SK-N-MC (cell line): ENCODE results near the gene NEK3.

ENCODE experiments used
- DNase-seq: peaks from one replicate; pipeline ENCODE4 v3.0.0-alpha.2; 2011; ENCODE audit warnings: low read depth, low spot score
- H3K27ac ChIP-seq: fragments of 200-600 bp; sonication (generic); 2 replicates; pipeline ENCODE4 v1.5.1; 2016; ENCODE audit warnings: mixed run types
- H3K36me3 ChIP-seq: fragments of 200-600 bp; sonication (generic); 2 replicates; pipeline ENCODE4 v1.6.1; 2017; ENCODE audit warnings: antibody characterized with exemption, low read length, mixed read lengths; ENCODE audit not compliant: insufficient read depth
- H3K4me3 ChIP-seq: fragments of 200-600 bp; sonication (generic); 2 replicates; pipeline ENCODE4 v1.5.1; 2016
- H3K9ac ChIP-seq: fragments of 200-600 bp; sonication (generic); 2 replicates; pipeline ENCODE4 v1.8.0; 2017; ENCODE audit warnings: mixed run types, mixed read lengths; ENCODE audit not compliant: insufficient read length
- H3K9me3 ChIP-seq: fragments of 200-600 bp; sonication (generic); 2 replicates; pipeline ENCODE4 v1.6.1; 2017; ENCODE audit warnings: low read depth, mild to moderate bottlenecking, antibody characterized with exemption, low read length, moderate library complexity, mixed read lengths
- EZH2 ChIP-seq: fragments of 200-600 bp; sonication (generic); IDR thresholded peaks from one replicate; pipeline ENCODE4 v1.6.1; 2017; ENCODE audit warnings: antibody characterized with exemption
- FOXP2 ChIP-seq: optimal IDR thresholded peaks from 2 replicates; pipeline ENCODE3; 2011; ENCODE audit warnings: mild to moderate bottlenecking, moderate library complexity; ENCODE audit not compliant: insufficient read depth; ENCODE audit errors: extremely low read length, control extremely low read depth
- POLR2AphosphoS5 ChIP-seq: IDR thresholded peaks from 2 replicates; pipeline ENCODE4 v1.6.1; 2012; ENCODE audit warnings: mild to moderate bottlenecking, low read depth, low read length, borderline replicate concordance

Gene NEK3

DNA sequence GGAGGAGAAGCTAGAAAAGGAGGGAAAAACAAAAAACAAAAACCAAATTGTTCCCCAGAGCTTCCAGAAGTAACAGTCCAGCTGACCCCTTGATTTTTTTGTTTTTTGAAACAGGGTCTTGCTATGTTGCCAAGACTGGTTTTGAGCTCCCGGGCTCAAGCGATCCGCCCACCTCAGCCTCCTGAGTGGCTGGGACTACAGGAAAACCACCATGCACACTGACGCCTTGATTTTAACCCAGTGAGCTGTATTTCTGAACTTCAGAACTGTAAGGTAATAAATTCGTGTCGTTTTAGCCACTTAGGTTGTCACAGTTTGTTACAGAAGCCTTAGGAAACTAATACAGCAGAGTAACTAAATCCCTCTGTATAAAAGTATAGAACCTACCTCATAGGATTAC is 1.1 kb upstream of the NEK3 start:
- Histone ChIP-seq H3K36me3 (peaks cover 3% of the 10 kb centered on the region; the same call in 1 of the 2 replicates), H3K27ac (no peak overlapping the region), H3K4me3 (no peak overlapping the region), H3K9me3 (no peaks in the 10 kb centered on the region), H3K9ac (no peak overlapping the region)
- no peak for DNase-seq
- TF ChIP-seq POLR2AphosphoS5 (no peak), EZH2 (no peak), FOXP2 (no peak)

DNA sequence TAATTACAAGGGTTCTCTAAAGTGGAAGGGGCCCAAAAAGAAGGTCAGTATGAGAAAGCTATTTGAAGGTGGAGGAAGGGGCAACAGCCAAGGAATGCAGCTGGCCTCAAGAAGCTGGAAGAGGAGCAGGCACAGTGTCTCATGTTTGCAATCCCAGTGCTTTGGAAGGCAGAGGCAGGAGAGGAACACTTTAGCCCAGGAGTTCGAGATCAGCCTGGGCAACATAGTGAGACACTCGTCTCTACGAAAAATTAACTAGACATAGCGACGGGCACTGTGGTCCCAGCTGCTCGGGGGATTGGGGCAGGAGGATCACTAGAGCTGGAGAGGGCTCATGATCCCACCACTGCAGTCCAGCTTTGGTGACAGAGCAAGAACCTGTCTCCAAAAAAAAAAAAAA is 656 bp upstream of the NEK3 start:
- TF ChIP-seq EZH2 (no peak), POLR2AphosphoS5 (no peak), FOXP2 (no peak)
- Histone ChIP-seq H3K9me3 (no peaks in the 10 kb centered on the region), H3K27ac (no peak overlapping the region), H3K9ac (no peak overlapping the region), H3K36me3 (peaks cover 3% of the 10 kb centered on the region; the same call in 1 of the 2 replicates), H3K4me3 (peak overlapping the region; percentile 78; the same call in 1 of the 2 replicates)
- no peak for DNase-seq

DNA sequence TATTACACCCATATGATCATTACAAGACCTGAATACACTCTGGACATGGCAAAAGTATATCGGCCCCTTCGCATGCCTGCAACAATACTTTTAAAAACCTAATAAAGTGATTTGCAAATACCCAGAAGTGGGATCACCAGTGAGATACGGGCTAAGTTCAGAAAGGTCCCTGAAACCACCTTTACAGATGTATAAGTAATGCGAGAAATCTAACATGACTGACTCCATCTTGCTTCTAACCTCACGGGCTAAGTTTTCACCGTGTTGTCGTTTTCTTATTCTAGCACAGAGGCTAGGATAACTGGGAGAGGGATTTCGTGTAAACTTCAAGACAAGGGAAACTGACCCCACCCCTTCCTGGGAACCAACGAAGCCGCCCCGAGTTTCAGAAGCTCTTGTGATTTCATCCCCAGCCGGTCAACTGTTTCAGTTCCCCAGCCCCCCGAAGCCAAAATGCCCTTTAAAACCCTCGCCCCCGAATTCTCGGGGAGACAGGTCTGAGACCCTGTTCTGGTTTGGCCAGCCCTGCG is 703 bp downstream of the NEK3 start:
- Histone ChIP-seq H3K27ac (no peak overlapping the region), H3K9ac (peak overlapping the region; percentile 66), H3K9me3 (no peaks in the 10 kb centered on the region), H3K36me3 (no peaks in the 10 kb centered on the region), H3K4me3 (peak overlapping the region; percentile 78)
- DNase-seq, result no peak
- TF ChIP-seq EZH2 (no peak), FOXP2 (no peak), POLR2AphosphoS5 (no peak)

- H3K27ac ChIP-seq, result 0 out of 2 replicates have a peak overlapping the region, but pooled peaks have one; percentile 19
- no peak overlapping the region for H3K4me3 ChIP-seq
- no peak for TF ChIP-seq EZH2
- no peak for TF ChIP-seq POLR2AphosphoS5
- no peak for TF ChIP-seq FOXP2
- H3K9ac ChIP-seq, result no peak overlapping the region
- H3K9me3 ChIP-seq, result no peaks in the 10 kb centered on the region
- peak; percentile 10 for DNase-seq
- no peaks in the 10 kb centered on the region for H3K36me3 ChIP-seq
Observed at GRCh38 chr13:52156724-52157261, 2.6 kb downstream of the NEK3 start.

DNA sequence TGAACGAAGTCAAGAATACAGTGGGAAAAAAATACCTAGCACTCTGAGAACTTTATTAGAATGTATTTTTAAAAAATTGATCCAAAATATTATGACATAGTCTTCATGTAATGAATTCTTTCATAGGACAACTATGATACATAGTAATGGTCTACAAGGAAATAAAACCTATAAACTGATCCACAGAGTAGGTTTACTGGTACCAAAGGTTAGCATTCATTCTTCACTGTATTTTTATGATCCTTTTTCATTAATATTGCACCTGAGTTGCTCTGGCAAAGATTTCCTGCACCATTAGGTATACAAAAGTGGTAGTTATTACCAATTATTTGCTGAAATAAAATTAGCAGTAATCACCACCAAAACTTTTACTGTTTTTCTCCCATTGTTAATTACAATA is 4.2 kb downstream of the NEK3 start:
- TF ChIP-seq FOXP2 (no peak), POLR2AphosphoS5 (no peak), EZH2 (no peak)
- no peak for DNase-seq
- H3K27ac ChIP-seq, result no peak overlapping the region
- H3K4me3 ChIP-seq, result no peak overlapping the region
- no peak overlapping the region for H3K9ac ChIP-seq
- H3K36me3 ChIP-seq, result no peaks in the 10 kb centered on the region
- H3K9me3 ChIP-seq, result no peaks in the 10 kb centered on the region

DNA sequence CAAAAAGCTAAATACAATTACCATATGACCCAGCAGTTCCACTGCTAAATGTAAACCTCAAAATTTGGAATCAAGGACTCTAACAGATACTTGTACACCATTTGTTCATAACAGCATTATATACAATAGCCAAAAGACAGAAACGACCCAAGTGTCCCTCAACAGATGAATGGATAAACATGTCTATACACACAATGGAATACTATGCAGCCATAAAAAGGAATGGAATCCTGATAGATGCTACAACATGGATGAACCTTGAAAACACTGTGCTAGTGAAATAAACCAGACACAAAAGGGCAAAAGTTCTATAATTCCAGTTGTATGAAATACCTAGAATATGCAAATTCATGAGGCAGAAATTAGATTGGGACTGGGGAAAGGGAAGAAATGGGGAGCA is 12.2 kb downstream of the NEK3 start:
- H3K9ac ChIP-seq, result no peak overlapping the region
- no peak for TF ChIP-seq POLR2AphosphoS5
- H3K36me3 ChIP-seq, result no peaks in the 10 kb centered on the region
- no peak overlapping the region for H3K4me3 ChIP-seq
- DNase-seq, result no peak
- H3K9me3 ChIP-seq, result no peaks in the 10 kb centered on the region
- H3K27ac ChIP-seq, result no peak overlapping the region

GRCh38 chr13:52141299-52141698 is 18.1 kb downstream of the NEK3 start:
- Histone ChIP-seq H3K27ac (no peak overlapping the region), H3K9ac (no peak overlapping the region), H3K4me3 (no peak overlapping the region), H3K36me3 (no peaks in the 10 kb centered on the region), H3K9me3 (no peaks in the 10 kb centered on the region)
- TF ChIP-seq FOXP2 (no peak), EZH2 (no peak), POLR2AphosphoS5 (no peak)
- DNase-seq, result no peak

DNA sequence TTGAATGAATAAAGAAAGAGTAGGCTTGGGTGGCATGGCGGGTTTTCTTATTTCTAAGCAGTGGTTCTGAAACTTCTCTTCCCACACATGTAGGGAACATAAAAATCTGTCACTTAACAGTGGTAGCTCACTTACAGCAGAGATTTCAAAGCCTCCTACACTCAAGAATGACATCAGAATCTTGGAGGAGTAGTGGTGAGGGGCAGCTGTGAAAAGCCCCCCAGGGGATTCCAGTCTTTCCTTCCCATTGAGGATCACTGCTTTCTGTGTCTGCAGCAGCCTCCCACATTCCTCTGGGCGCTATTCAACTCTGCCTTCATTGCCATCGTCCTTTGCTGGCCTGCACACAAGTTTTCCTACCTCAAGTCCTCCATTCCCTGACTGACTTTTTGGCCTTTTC is 21.9 kb downstream of the NEK3 start:
- Histone ChIP-seq H3K4me3 (no peak overlapping the region), H3K9ac (no peak overlapping the region), H3K9me3 (no peaks in the 10 kb centered on the region), H3K36me3 (no peaks in the 10 kb centered on the region), H3K27ac (no peak overlapping the region)
- TF ChIP-seq EZH2 (no peak), FOXP2 (no peak), POLR2AphosphoS5 (no peak)
- no peak for DNase-seq

DNA sequence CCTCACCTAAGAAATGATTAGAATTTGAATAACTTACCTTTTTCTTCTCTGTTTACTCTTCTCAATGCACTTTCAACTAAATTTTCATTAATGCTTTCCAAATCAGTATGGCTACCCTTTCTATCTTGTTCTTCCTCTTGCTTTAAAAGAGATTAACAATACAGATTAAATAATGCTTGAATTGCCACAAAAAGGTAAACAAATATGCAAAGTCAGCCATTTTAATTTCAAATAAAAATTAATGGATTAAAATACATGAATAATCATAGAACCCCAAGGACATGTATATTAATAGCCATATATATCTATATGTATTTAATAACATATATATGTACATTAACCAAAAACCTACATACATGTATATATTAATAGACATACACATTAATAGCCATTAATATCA is 22.6 kb downstream of the NEK3 start:
- no peaks in the 10 kb centered on the region for H3K9me3 ChIP-seq
- no peaks in the 10 kb centered on the region for H3K36me3 ChIP-seq
- TF ChIP-seq FOXP2, result no peak
- no peak for TF ChIP-seq EZH2
- TF ChIP-seq POLR2AphosphoS5, result no peak
- H3K27ac ChIP-seq, result no peak overlapping the region
- no peak overlapping the region for H3K4me3 ChIP-seq
- no peak for DNase-seq
- H3K9ac ChIP-seq, result no peak overlapping the region

GRCh38 chr13:52130641-52131040 is 28.8 kb downstream of the NEK3 start:
- Histone ChIP-seq H3K27ac (no peak overlapping the region), H3K4me3 (no peak overlapping the region), H3K9me3 (no peaks in the 10 kb centered on the region), H3K9ac (no peak overlapping the region), H3K36me3 (no peaks in the 10 kb centered on the region; the same call in 1 of the 2 replicates)
- no peak for DNase-seq
- TF ChIP-seq EZH2, result no peak
